HepG2 (cell line): ENCODE results near the gene KRT16. TPM values are rescaled to one million over a fixed set of nuclear protein-coding genes. Genes with fewer than 3 reads are reported as not detected.
A peak's percentile ranks its signal among the peaks of the same experiment; 100 is the strongest.

Source experiments
- DNMT1 ChIP-seq: sonication (generic); formaldehyde crosslinking; IDR thresholded peaks from 2 replicates; pipeline ENCODE4 v1.5.1; 2020; ENCODE audit warnings: mild to moderate bottlenecking, missing genetic modification reagents
- FOXJ3 ChIP-seq: sonication (generic); formaldehyde crosslinking; IDR thresholded peaks from 2 replicates; pipeline ENCODE4 v1.4.0; 2020; ENCODE audit warnings: missing genetic modification reagents, mild to moderate bottlenecking, borderline replicate concordance
- HOXA9 ChIP-seq: sonication (generic); formaldehyde crosslinking; IDR thresholded peaks from 2 replicates; pipeline ENCODE4 v1.8.1; 2022; ENCODE audit warnings: missing genetic modification reagents, mild to moderate bottlenecking, moderate library complexity, borderline replicate concordance
- KLF9 ChIP-seq: IDR thresholded peaks from 2 replicates; pipeline ENCODE4 v1.6.1; 2016; ENCODE audit warnings: low read depth
- MLX ChIP-seq: IDR thresholded peaks from 2 replicates; pipeline ENCODE4 v1.6.1; 2016
- NCOA2 ChIP-seq: sonication (generic); formaldehyde crosslinking; IDR thresholded peaks from 2 replicates; pipeline ENCODE4 v1.8.0; 2022; ENCODE audit warnings: inconsistent platforms
- PRDM15 ChIP-seq: sonication (generic); formaldehyde crosslinking; IDR thresholded peaks from 2 replicates; pipeline ENCODE4 v1.4.0; 2020; ENCODE audit warnings: missing genetic modification reagents
- SNRNP70 ChIP-seq: fragments of 200-400 bp; formaldehyde crosslinking; IDR thresholded peaks from 2 replicates; pipeline ENCODE4 v1.6.1; 2017; ENCODE audit warnings: mild to moderate bottlenecking, low read depth, low read length, moderate library complexity
- ZFYVE20 ChIP-seq: sonication (generic); formaldehyde crosslinking; IDR thresholded peaks from 2 replicates; pipeline ENCODE4 v1.8.0; 2023; ENCODE audit warnings: low read depth, mild to moderate bottlenecking, moderate library complexity, missing genetic modification reagents, borderline replicate concordance
- ZNF160 ChIP-seq: sonication (generic); formaldehyde crosslinking; IDR thresholded peaks from 2 replicates; pipeline ENCODE4 v1.8.0; 2022; ENCODE audit warnings: mild to moderate bottlenecking, inconsistent platforms, missing genetic modification reagents
- ZNF552 ChIP-seq: sonication (generic); formaldehyde crosslinking; IDR thresholded peaks from 2 replicates; pipeline ENCODE4 v1.9.0; 2022; ENCODE audit warnings: missing genetic modification reagents, mild to moderate bottlenecking, borderline replicate concordance
- ZNF720 ChIP-seq: sonication (generic); formaldehyde crosslinking; IDR thresholded peaks from 2 replicates; pipeline ENCODE4 v1.4.0; 2020; ENCODE audit warnings: missing genetic modification reagents
- ZSCAN30 ChIP-seq: sonication (generic); formaldehyde crosslinking; IDR thresholded peaks from 2 replicates; pipeline ENCODE4 v1.5.0; 2020; ENCODE audit warnings: mild to moderate bottlenecking, missing genetic modification reagents
- polyA plus RNA-seq, 8 experiments: library from polyadenylated mRNA; depleted of rRNA in 3 of 8; stranded (reverse) in 7 of 8; unstranded in 1 of 8; fragments of >200 nt; fragmentation: Illumina TruSeq in 4 of 8; extraction: Trizol in 4 of 8; gene quantifications; 2 replicates each; pipeline versions ENCODE4 v1.2.1 to v1.2.3, GENCODE V29; 2011 to 2016; ENCODE audit warnings: low read depth in 4 of 8, missing spikeins in 1 of 8, mixed read lengths in 1 of 8; ENCODE audit not compliant: insufficient read depth in 1 of 8
- total RNA-seq, 5 experiments: library from RNA; depleted of rRNA; stranded (reverse); fragments of >200 nt; fragmentation: Illumina TruSeq; extraction: Trizol; gene quantifications; 2 replicates each; pipeline ENCODE4 v1.2.3, GENCODE V29; 2016; ENCODE audit warnings: low read depth in 1 of 5
- TF ChIP-seq, protein P1 (sequence below): sonication (generic); formaldehyde crosslinking; IDR thresholded peaks from 2 replicates; pipeline ENCODE4 v1.4.0; 2020; ENCODE audit warnings: mild to moderate bottlenecking, missing genetic modification reagents

The KRT16 gene
- total and polyA plus RNA-seq, 2 of the 13 experiments (the other 11 are each of a cell fraction or from before 2014, with no cell fraction given), result not detected

DNA sequence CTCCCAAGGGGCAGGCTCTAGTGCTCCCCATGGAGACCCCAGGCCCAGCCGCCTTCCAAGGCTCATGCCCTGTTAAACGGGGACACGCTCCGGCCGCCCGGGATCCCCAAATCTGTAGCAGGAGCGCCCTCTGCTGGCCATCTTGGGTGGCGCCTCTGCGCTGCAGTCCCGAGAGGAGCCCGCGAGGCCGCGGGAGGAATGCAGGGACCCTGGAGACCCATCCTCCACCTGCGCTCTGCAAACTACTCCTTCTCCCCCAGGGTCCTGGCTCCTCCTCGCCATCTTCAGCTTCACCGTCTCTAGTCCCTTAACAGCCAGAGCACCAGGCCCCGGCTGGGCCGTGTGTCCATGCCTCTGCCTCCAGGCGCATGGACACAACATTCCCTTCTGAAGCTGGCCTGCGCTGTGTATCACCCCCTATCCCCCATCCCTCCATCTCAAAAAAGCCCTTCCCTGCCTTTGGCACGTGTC lies 35.4 kb upstream of the KRT16 start (continued):
- TF ChIP-seq PRDM15 (CRISPR knock-in tag) (no peak), ZNF552 (no peak), FOXJ3 (CRISPR knock-in tag) (no peak), SNRNP70 (no peak), ZFYVE20 (CRISPR knock-in tag) (no peak), NCOA2 (CRISPR knock-in tag) (0 out of 2 replicates have a peak, but pooled peaks have one; percentile 32), DNMT1 (CRISPR knock-in tag) (peak; percentile 37; the same call in 1 of the 2 replicates), KLF9 (CRISPR knock-in tag) (0 out of 2 replicates have a peak, but pooled peaks have one; percentile 13), ZNF720 (CRISPR knock-in tag) (no peak), MLX (CRISPR knock-in tag) (no peak), ZSCAN30 (CRISPR knock-in tag) (no peak), HOXA9 (CRISPR knock-in tag) (no peak), ZNF160 (no peak)
- TF ChIP-seq, protein P1, sequence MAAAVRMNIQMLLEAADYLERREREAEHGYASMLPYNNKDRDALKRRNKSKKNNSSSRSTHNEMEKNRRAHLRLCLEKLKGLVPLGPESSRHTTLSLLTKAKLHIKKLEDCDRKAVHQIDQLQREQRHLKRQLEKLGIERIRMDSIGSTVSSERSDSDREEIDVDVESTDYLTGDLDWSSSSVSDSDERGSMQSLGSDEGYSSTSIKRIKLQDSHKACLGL (CRISPR knock-in tag), result no peak
